Natural killer cell (primary cell): ENCODE data around the gene FIBP. TPM values are rescaled to one million over a fixed set of nuclear protein-coding genes. Genes with fewer than 3 reads are reported as not detected.

Experiments used
- ATAC-seq, 3 donors: fragments of 150-1000 bp in 2 of 3; fragments of 200-7000 bp in 1 of 3; cut with Tn5 transposase; 1 replicate in 1 of 3; 2 replicates in 2 of 3; pipeline ENCODE4 v1.10.0; 2021; ENCODE audit warnings: mild to moderate bottlenecking in 2 of 3, moderate library complexity in 2 of 3
- DNase-seq, 2 donors: peaks; one replicate each; pipeline versions ENCODE4 v3.0.0 to v3.0.0-alpha.2; 2013 to 2021; ENCODE audit warnings: mixed read lengths in 1 of 2
- H3K27ac ChIP-seq: one replicate; pipeline ENCODE4 v1.5.1; 2013; ENCODE audit warnings: mild to moderate bottlenecking, low read length
- H3K27me3 ChIP-seq: one replicate; pipeline ENCODE4 v1.6.1; 2013; ENCODE audit warnings: low read length; ENCODE audit not compliant: control insufficient read depth, insufficient read depth
- H3K36me3 ChIP-seq: one replicate; pipeline ENCODE4 v1.6.1; 2013; ENCODE audit warnings: low read length; ENCODE audit not compliant: control insufficient read depth, insufficient read depth
- H3K4me1 ChIP-seq: one replicate; pipeline ENCODE4 v1.6.1; 2013; ENCODE audit warnings: low read length; ENCODE audit not compliant: control insufficient read depth, insufficient read depth
- H3K4me3 ChIP-seq: one replicate; pipeline ENCODE4 v1.5.1; 2013; ENCODE audit warnings: low read length
- H3K9me3 ChIP-seq: one replicate; pipeline ENCODE4 v1.6.1; 2013; ENCODE audit warnings: low read length; ENCODE audit not compliant: control insufficient read depth, insufficient read depth
- H3K27ac Mint-ChIP-seq, 2 donors: one replicate each; pipeline ENCODE4 v1.8.0; 2022; ENCODE audit warnings: mild to moderate bottlenecking in 2 of 2, mixed read lengths in 2 of 2, moderate library complexity in 1 of 2
- H3K27me3 Mint-ChIP-seq, 2 donors: one replicate each; pipeline ENCODE4 v1.8.0; 2022; ENCODE audit warnings: low read depth in 2 of 2, mixed read lengths in 2 of 2
- H3K36me3 Mint-ChIP-seq: one replicate; pipeline ENCODE4 v1.8.0; 2022; ENCODE audit warnings: mixed read lengths
- H3K4me1 Mint-ChIP-seq, 2 donors: one replicate each; pipeline ENCODE4 v1.8.0; 2022; ENCODE audit warnings: mixed read lengths in 2 of 2
- H3K4me3 Mint-ChIP-seq: one replicate; pipeline ENCODE4 v1.8.0; 2022; ENCODE audit warnings: mild to moderate bottlenecking, moderate library complexity, mixed read lengths
- H3K9me3 Mint-ChIP-seq, 2 donors: one replicate each; pipeline ENCODE4 v1.8.0; 2022; ENCODE audit warnings: mixed read lengths in 2 of 2
- CTCF ChIP-seq: fragments of 200-600 bp; IDR thresholded peaks from one replicate; pipeline ENCODE4 v1.8.0; 2022; ENCODE audit warnings: antibody characterized with exemption
- WGBS: methylation state at CpG from one replicate; pipeline ENCODE4 v1.1.7; 2013; ENCODE audit warnings: missing lambda C conversion rate; ENCODE audit not compliant: insufficient coverage; 5-methylcytosine and 5-hydroxymethylcytosine counted together
- intact Hi-C: fragments of 100-400 bp; cut with micrococcal nuclease; formaldehyde crosslinking; loops from one replicate; pipeline ENCODE4 v1.14.2; 2022
- total RNA-seq, 4 donors: library from RNA; stranded (reverse); fragments of 120-200 nt in 1 of 4; gene quantifications; one replicate each; pipeline versions ENCODE4 v1.2.3 to v1.2.4, GENCODE V29; 2013 to 2022

Gene FIBP
- total RNA-seq, 3 donors from 2014 or later (not counting 1 experiment from before 2014, with no cell fraction given), result 36.5 to 47.9 (median 45.7) TPM

- intact Hi-C loops, result no loop called here
- no peak overlapping the region for H3K4me3 ChIP-seq
- TF ChIP-seq CTCF, result no peak
- peaks cover 47% of the 10 kb centered on the region for H3K36me3 ChIP-seq
- no peaks in the 10 kb centered on the region for H3K9me3 ChIP-seq
- 95% methylated on average over 18 of the region's 18 CpGs for WGBS
- ATAC-seq, result no peak
- no peaks in the 10 kb centered on the region for H3K9me3 Mint-ChIP-seq
- H3K4me3 Mint-ChIP-seq, result no peak overlapping the region
- H3K4me1 ChIP-seq, result peaks cover 21% of the 10 kb centered on the region
- no peak overlapping the region for H3K27ac Mint-ChIP-seq
- no peaks in the 10 kb centered on the region for H3K36me3 Mint-ChIP-seq
- H3K4me1 Mint-ChIP-seq, result peaks cover 20 to 39% of the 10 kb centered on the region in 2 donors
- H3K27ac ChIP-seq, result no peak overlapping the region
- DNase-seq, result no peak
- H3K27me3 Mint-ChIP-seq, result no peaks in the 10 kb centered on the region
- H3K27me3 ChIP-seq, result no peaks in the 10 kb centered on the region
Measured at GRCh38 chr11:65864706-65865471, 23.4 kb downstream of the FIBP start.

- Mint-ChIP-seq H3K27ac (no peak overlapping the region), H3K4me1 (peaks cover 21 to 41% of the 10 kb centered on the region in 2 donors), H3K9me3 (no peaks in the 10 kb centered on the region), H3K36me3 (no peaks in the 10 kb centered on the region), H3K27me3 (no peaks in the 10 kb centered on the region), H3K4me3 (no peak overlapping the region)
- Histone ChIP-seq H3K27ac (no peak overlapping the region), H3K4me3 (no peak overlapping the region), H3K9me3 (no peaks in the 10 kb centered on the region), H3K4me1 (peaks cover 25% of the 10 kb centered on the region), H3K27me3 (no peaks in the 10 kb centered on the region), H3K36me3 (peaks cover 47% of the 10 kb centered on the region)
- intact Hi-C loops, result no loop called here
- ATAC-seq (no peak), DNase-seq (no peak)
- WGBS, result 92% methylated on average over 12 of the region's 12 CpGs
- no peak for TF ChIP-seq CTCF
Measured at GRCh38 chr11:65863889-65864705, 24.2 kb downstream of the FIBP start.

GRCh38 chr11:65862941-65863888, 25.1 kb downstream of the FIBP start:
- Mint-ChIP-seq H3K4me3 (no peak overlapping the region), H3K27me3 (no peaks in the 10 kb centered on the region), H3K4me1 (peaks cover 29 to 50% of the 10 kb centered on the region in 2 donors), H3K27ac (peak overlapping the region in 1 of 2 donors; percentile 51), H3K36me3 (no peaks in the 10 kb centered on the region), H3K9me3 (no peaks in the 10 kb centered on the region)
- Histone ChIP-seq H3K36me3 (peaks cover 47% of the 10 kb centered on the region), H3K9me3 (no peaks in the 10 kb centered on the region), H3K4me3 (no peak overlapping the region), H3K27me3 (no peaks in the 10 kb centered on the region), H3K4me1 (peaks cover 29% of the 10 kb centered on the region), H3K27ac (no peak overlapping the region)
- 97% methylated on average over 20 of the region's 24 CpGs for WGBS
- no peak for DNase-seq
- intact Hi-C loops, result no loop called here
- ATAC-seq, result no peak
- no peak for TF ChIP-seq CTCF
